Umbilical cord (tissue), 2 donors: ENCODE data around the gene SPRED2. TPM values are rescaled to one million over a fixed set of nuclear protein-coding genes. Genes with fewer than 3 reads are reported as not detected.

Experiments
- DNase-seq: peaks from one replicate; pipeline ENCODE4 v3.0.0-alpha.2; 2015; ENCODE audit warnings: low spot score
- total RNA-seq: library from RNA; depleted of rRNA; stranded (reverse); fragments of >200 nt; gene quantifications from one replicate; pipeline ENCODE4 v1.2.3, GENCODE V29; 2014; ENCODE audit warnings: low replicate concordance; ENCODE audit not compliant: insufficient read depth

SPRED2 gene
- 4.8 TPM for total RNA-seq

- DNase-seq, result peak; percentile 95
These were observed at the start of gene SPRED2 for GRCh38 chr2:65432227-65433190. Gene SPRED2, minus strand, starts transcription at chr2:65432599. Its CDS starts 612 bp downstream, at chr2:65431987.

- DNase-seq, result no peak
These were observed 49.6 kb upstream of the SPRED2 start for GRCh38 chr2:65481961-65482360.

- no peak for DNase-seq
These were observed 47.1 kb upstream of the SPRED2 start for GRCh38 chr2:65479524-65479923.

GRCh38 chr2:65478498-65479135, 46.2 kb upstream of the SPRED2 start:
- DNase-seq, result no peak

- no peak for DNase-seq
These were observed 45.2 kb upstream of the SPRED2 start for GRCh38 chr2:65477590-65477989.

- no peak for DNase-seq
These were observed 44.4 kb upstream of the SPRED2 start for GRCh38 chr2:65476778-65477177.

- no peak for DNase-seq
These were observed 42.6 kb upstream of the SPRED2 start for GRCh38 chr2:65475000-65475399.

GRCh38 chr2:65473045-65473444, 40.6 kb upstream of the SPRED2 start:
- DNase-seq, result no peak

- DNase-seq, result no peak
These were observed 39.0 kb upstream of the SPRED2 start for GRCh38 chr2:65471409-65471808.

- DNase-seq, result no peak
These were observed 34.2 kb upstream of the SPRED2 start for GRCh38 chr2:65466551-65466950.

GRCh38 chr2:65465857-65466256, 33.5 kb upstream of the SPRED2 start:
- DNase-seq, result no peak

- peak; percentile 56 for DNase-seq
These were observed 32.7 kb upstream of the SPRED2 start for GRCh38 chr2:65465124-65465523.

GRCh38 chr2:65464604-65465003, 32.2 kb upstream of the SPRED2 start:
- DNase-seq, result no peak

- DNase-seq, result no peak
These were observed 26.6 kb upstream of the SPRED2 start for GRCh38 chr2:65458999-65459398.

- no peak for DNase-seq
These were observed 24.5 kb upstream of the SPRED2 start for GRCh38 chr2:65456886-65457285.

GRCh38 chr2:65456064-65456463, 23.7 kb upstream of the SPRED2 start:
- no peak for DNase-seq

- DNase-seq, result no peak
These were observed 21.5 kb upstream of the SPRED2 start for GRCh38 chr2:65453916-65454315.

GRCh38 chr2:65452150-65452895, 19.9 kb upstream of the SPRED2 start:
- DNase-seq, result no peak

GRCh38 chr2:65450810-65451209, 18.4 kb upstream of the SPRED2 start:
- DNase-seq, result no peak

GRCh38 chr2:65450393-65450792, 18.0 kb upstream of the SPRED2 start:
- no peak for DNase-seq

- DNase-seq, result no peak
These were observed 11.2 kb upstream of the SPRED2 start for GRCh38 chr2:65443509-65444186.
